ENCODE data around the gene RETSAT.
A peak's percentile ranks its signal among the peaks of the same experiment; 100 is the strongest.
"Not testable (repeated sequence)": the region's sequence is repeated elsewhere in the genome, so short reads cannot be mapped to it uniquely, and the experiment has no call there.

Gene RETSAT

GRCh38 chr2:85378257-85378656 is 23.9 kb upstream of the RETSAT start:
- no peak for DNase-seq

GRCh38 chr2:85377083-85377482 is 22.8 kb upstream of the RETSAT start:
- DNase-seq, result no peak

- DNase-seq, result no peak
Measured at GRCh38 chr2:85376291-85377065, 22.1 kb upstream of the RETSAT start.

- peak in 1 of 4 experiments; percentile 9 for DNase-seq
Measured at GRCh38 chr2:85371045-85371444, 16.7 kb upstream of the RETSAT start.

- DNase-seq, result no peak
Measured at GRCh38 chr2:85369500-85369899, 15.2 kb upstream of the RETSAT start.

- no peak for DNase-seq
Measured at GRCh38 chr2:85368921-85369320, 14.6 kb upstream of the RETSAT start.

GRCh38 chr2:85367180-85367579 is 12.9 kb upstream of the RETSAT start:
- DNase-seq, result no peak

GRCh38 chr2:85362653-85363387 is 8.5 kb upstream of the RETSAT start:
- DNase-seq, result not testable (repeated sequence)

GRCh38 chr2:85357736-85358135 is 3.4 kb upstream of the RETSAT start:
- no peak for DNase-seq

GRCh38 chr2:85356186-85356585 is 1.9 kb upstream of the RETSAT start:
- no peak for DNase-seq

GRCh38 chr2:85355521-85355920 is 1.2 kb upstream of the RETSAT start:
- no peak for DNase-seq

GRCh38 chr2:85355073-85355410 is 714 bp upstream of the RETSAT start:
- DNase-seq, result peak in 1 of 4 experiments; percentile 24

GRCh38 chr2:85353876-85354285 is 447 bp downstream of the RETSAT start:
- peak in 2 of 4 experiments; percentile 13 to 17 for DNase-seq

- DNase-seq, result no peak
Measured at GRCh38 chr2:85347599-85347998, 6.7 kb downstream of the RETSAT start.

GRCh38 chr2:85344356-85344954 is 9.9 kb downstream of the RETSAT start:
- no peak for DNase-seq

- not testable (repeated sequence) for DNase-seq
Measured at GRCh38 chr2:85343207-85343895, 11.0 kb downstream of the RETSAT start.

GRCh38 chr2:85342156-85342555 is 12.2 kb downstream of the RETSAT start:
- DNase-seq, result no peak

GRCh38 chr2:85341269-85342029 is 12.9 kb downstream of the RETSAT start:
- no peak for DNase-seq

GRCh38 chr2:85340034-85340892 is 14.1 kb downstream of the RETSAT start:
- no peak for DNase-seq

- DNase-seq, result no peak
Measured at GRCh38 chr2:85334928-85335327, 19.4 kb downstream of the RETSAT start.

GRCh38 chr2:85333877-85334276 is 20.5 kb downstream of the RETSAT start:
- DNase-seq, result not testable (repeated sequence)

All from suppressor macrophage (primary cell).